ENCODE measurements around the gene FLNA. TPM values are rescaled to one million over a fixed set of nuclear protein-coding genes. Genes with fewer than 3 reads are reported as not detected.

Gene FLNA
- total and polyA plus RNA-seq, 2 of the 13 experiments (the other 11 are each of a cell fraction or from before 2014, with no cell fraction given), result 83.4 to 174 TPM

GRCh38 chrX:154397888-154398667 is 23.6 kb upstream of the FLNA start, which contains the start of gene RPL10 (continued):
- TF ChIP-seq ZNF343 (CRISPR knock-in tag; IDR thresholded peaks at IDR 0.05) (no peak), ZNF562 (CRISPR knock-in tag; IDR thresholded peaks at IDR 0.05; ENCODE audit: borderline replicate concordance) (no peak), ZNF670 (CRISPR knock-in tag; IDR thresholded peaks at IDR 0.05; ENCODE audit: borderline replicate concordance) (no peak; the same call in 1 of the 2 replicates), MTA3 (CRISPR knock-in tag; IDR thresholded peaks at IDR 0.05) (no peak), POGK (CRISPR knock-in tag; conservative IDR thresholded peaks at IDR 0.05) (no peak), ZFP91 (CRISPR knock-in tag; IDR thresholded peaks at IDR 0.05; ENCODE audit: borderline replicate concordance) (peak; percentile 74; the same call in 1 of the 2 replicates), ZMAT5 (CRISPR knock-in tag; IDR thresholded peaks at IDR 0.05; ENCODE audit: borderline replicate concordance, low read depth) (no peak), IKZF5 (CRISPR knock-in tag; IDR thresholded peaks at IDR 0.05) (peak; percentile 43; the same call in 1 of the 2 replicates), ZNF282 (IDR thresholded peaks at IDR 0.05; ENCODE audit: partially characterized antibody) (no peak), YEATS4 (CRISPR knock-in tag; IDR thresholded peaks at IDR 0.05; ENCODE audit: borderline replicate concordance) (peak; percentile 83; the same call in 1 of the 2 replicates), YEATS2 (CRISPR knock-in tag; IDR thresholded peaks at IDR 0.05; ENCODE audit: borderline replicate concordance) (peak; percentile 85), ZNF660 (CRISPR knock-in tag; IDR thresholded peaks at IDR 0.05; ENCODE audit: borderline replicate concordance, low read depth) (no peak), DDIT3 (CRISPR knock-in tag; IDR thresholded peaks at IDR 0.05) (no peak), ZNF468 (CRISPR knock-in tag; IDR thresholded peaks at IDR 0.05) (no peak), PRDM10 (CRISPR knock-in tag; IDR thresholded peaks at IDR 0.05; ENCODE audit: low read depth) (no peak), ZNF792 (CRISPR knock-in tag; IDR thresholded peaks at IDR 0.05) (no peak; the same call in 1 of the 2 replicates), GMEB2 (CRISPR knock-in tag; IDR thresholded peaks at IDR 0.05; ENCODE audit: low read depth) (peak; percentile 70)

All from HepG2 (cell line).